Neural cell (in vitro differentiated cells): ENCODE measurements around the gene WTAP.

Experiments
- EP300 ChIP-seq: fragments of 450-650 bp; conservative IDR thresholded peaks from 2 replicates; pipeline ENCODE4 v1.6.1; 2014; ENCODE audit warnings: antibody characterized with exemption, mild to moderate bottlenecking, moderate library complexity; ENCODE audit not compliant: poor library complexity, severe bottlenecking
- EZH2 ChIP-seq: fragments of 200-600, 300-800 bp; shearing (Covaris generic), sonication (generic); IDR thresholded peaks from 2 replicates; pipeline ENCODE4 v1.6.1; 2014; ENCODE audit warnings: antibody characterized with exemption, low read length, borderline replicate concordance, mild to moderate bottlenecking; ENCODE audit not compliant: insufficient read depth, poor library complexity, severe bottlenecking
- MXI1 ChIP-seq: fragments of 450-650 bp; conservative IDR thresholded peaks from 2 replicates; pipeline ENCODE4 v1.6.1; 2014; ENCODE audit warnings: antibody characterized with exemption, mild to moderate bottlenecking; ENCODE audit not compliant: poor library complexity, severe bottlenecking
- POLR2AphosphoS5 ChIP-seq: IDR thresholded peaks from 2 replicates; pipeline ENCODE4 v1.6.1; 2012
- RAD21 ChIP-seq: fragments of 450-650 bp; conservative IDR thresholded peaks from 2 replicates; pipeline ENCODE4 v1.6.1; 2014; ENCODE audit warnings: antibody characterized with exemption, mild to moderate bottlenecking, moderate library complexity
- REST ChIP-seq: IDR thresholded peaks from 2 replicates; pipeline ENCODE4 v1.6.1; 2012; ENCODE audit warnings: borderline replicate concordance
- SMC3 ChIP-seq: fragments of 450-650 bp; conservative IDR thresholded peaks from 2 replicates; pipeline ENCODE4 v1.6.1; 2014; ENCODE audit warnings: antibody characterized with exemption, mild to moderate bottlenecking, moderate library complexity; ENCODE audit not compliant: poor library complexity
- TAF1 ChIP-seq: IDR thresholded peaks from 2 replicates; pipeline ENCODE4 v1.6.1; 2012; ENCODE audit warnings: low read depth
- TF ChIP-seq, protein P1 (sequence below): fragments of 450-650 bp; IDR thresholded peaks from 2 replicates; pipeline ENCODE4 v1.5.1; 2014; ENCODE audit warnings: antibody characterized with exemption, mild to moderate bottlenecking, moderate library complexity; ENCODE audit not compliant: poor library complexity, severe bottlenecking

DNA sequence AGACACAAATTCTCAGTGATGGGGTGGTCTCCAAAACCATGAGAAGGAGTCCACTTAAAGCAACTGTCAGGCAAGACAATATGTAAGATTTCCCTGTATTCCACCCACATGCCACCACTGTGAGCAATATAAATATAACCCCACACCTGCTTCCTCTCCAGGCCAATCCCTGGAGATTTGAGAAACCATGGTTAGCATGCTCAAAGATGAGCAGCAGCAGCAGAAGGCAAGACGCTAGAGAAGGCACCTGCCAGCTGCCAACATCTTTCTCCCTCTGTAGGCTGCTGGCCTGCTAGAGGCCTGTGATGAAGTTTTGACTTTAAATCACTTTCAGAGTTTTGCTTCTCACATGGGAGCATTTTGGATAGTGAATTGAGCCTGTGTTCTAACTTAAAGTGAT is 26.3 kb upstream of the WTAP start:
- TF ChIP-seq, protein P1, sequence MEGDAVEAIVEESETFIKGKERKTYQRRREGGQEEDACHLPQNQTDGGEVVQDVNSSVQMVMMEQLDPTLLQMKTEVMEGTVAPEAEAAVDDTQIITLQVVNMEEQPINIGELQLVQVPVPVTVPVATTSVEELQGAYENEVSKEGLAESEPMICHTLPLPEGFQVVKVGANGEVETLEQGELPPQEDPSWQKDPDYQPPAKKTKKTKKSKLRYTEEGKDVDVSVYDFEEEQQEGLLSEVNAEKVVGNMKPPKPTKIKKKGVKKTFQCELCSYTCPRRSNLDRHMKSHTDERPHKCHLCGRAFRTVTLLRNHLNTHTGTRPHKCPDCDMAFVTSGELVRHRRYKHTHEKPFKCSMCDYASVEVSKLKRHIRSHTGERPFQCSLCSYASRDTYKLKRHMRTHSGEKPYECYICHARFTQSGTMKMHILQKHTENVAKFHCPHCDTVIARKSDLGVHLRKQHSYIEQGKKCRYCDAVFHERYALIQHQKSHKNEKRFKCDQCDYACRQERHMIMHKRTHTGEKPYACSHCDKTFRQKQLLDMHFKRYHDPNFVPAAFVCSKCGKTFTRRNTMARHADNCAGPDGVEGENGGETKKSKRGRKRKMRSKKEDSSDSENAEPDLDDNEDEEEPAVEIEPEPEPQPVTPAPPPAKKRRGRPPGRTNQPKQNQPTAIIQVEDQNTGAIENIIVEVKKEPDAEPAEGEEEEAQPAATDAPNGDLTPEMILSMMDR = no peak
- TF ChIP-seq POLR2AphosphoS5 = no peak
- no peak for TF ChIP-seq EZH2
- no peak for TF ChIP-seq MXI1
- no peak for TF ChIP-seq SMC3
- no peak for TF ChIP-seq REST
- TF ChIP-seq EP300 = no peak
- TF ChIP-seq RAD21 = no peak
- TF ChIP-seq TAF1 = no peak
